Measurements from ENCODE around the gene COMMD1.

The COMMD1 gene

DNA sequence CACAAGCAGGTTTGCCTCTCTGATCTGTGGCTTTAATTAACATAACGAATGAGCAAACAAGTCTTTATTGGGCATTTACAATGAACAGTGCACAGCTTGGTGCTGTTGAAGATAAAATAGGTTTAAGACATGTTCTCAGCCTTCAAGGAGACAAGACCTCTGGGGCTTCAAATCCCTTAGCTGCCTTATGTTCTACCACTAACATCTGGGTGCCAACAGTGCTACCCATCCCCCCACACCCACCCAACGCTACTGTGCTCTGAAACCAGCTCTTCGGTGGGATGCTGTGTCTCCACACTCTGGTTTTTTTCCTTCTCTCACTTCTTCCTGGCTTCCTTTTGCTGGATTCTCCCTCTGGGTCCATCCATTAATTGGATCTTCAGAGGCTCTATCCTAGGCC, 276.4 kb downstream of the COMMD1 start:
- DNase-seq (ENCODE audit: low read depth): no peak

DNA sequence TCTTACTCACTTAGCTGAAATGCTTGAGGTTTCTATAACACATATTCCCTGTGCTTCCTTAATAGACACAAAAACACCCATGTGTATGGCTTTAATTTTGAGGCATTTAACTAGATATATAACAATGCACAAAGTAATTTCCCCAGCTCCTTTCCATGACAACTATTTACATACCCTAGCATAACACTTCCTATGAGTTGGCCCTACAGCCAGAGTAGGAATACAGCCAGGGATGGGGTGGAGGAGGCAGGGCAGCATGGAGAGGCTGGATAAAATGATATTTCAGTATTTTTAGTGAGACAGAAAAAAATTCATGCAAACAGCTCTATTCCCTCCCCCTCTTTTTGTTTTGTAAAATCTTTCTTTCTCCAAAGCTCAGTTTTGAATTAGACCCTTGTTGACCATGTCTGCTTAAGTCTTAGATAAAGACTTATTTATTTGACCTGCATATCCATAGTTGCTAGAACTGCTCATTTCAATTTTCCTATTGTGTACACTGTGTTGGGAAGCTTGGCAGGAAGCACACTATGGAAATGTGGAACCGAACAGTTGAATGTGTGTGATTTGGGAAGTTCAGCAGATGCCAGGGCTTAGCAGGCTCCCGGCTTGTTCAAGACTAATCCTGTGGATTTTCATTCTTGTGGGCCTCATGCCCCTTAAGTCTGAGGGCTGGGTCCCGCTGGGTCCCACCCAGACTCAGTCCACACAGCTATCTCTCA, 279.2 kb downstream of the COMMD1 start:
- DNase-seq (ENCODE audit: low read depth): no peak

All from amniotic epithelial cell (primary cell).